Neural cell (in vitro differentiated cells): Measurements from ENCODE around the gene PERCC1. TPM values are rescaled to one million over a fixed set of nuclear protein-coding genes. Genes with fewer than 3 reads are reported as not detected.

Experiments
- H2AFZ ChIP-seq: fragments of 200-600, 300-800 bp; sonication (generic), shearing (Covaris generic); 2 replicates; pipeline ENCODE4 v1.6.0; 2014; ENCODE audit warnings: low read depth, mild to moderate bottlenecking, antibody characterized with exemption, low read length, moderate library complexity
- H3F3A ChIP-seq: fragments of 200-600 bp; shearing (Covaris generic); 2 replicates; pipeline ENCODE4 v1.6.1; 2016; ENCODE audit warnings: mild to moderate bottlenecking, moderate library complexity, mixed read lengths, antibody characterized with exemption, low read length; ENCODE audit not compliant: insufficient read depth, poor library complexity, severe bottlenecking
- H3K27ac ChIP-seq: fragments of 200-600, 300-800 bp; sonication (generic), shearing (Covaris generic); 2 replicates; pipeline ENCODE4 v1.5.1; 2014; ENCODE audit warnings: mild to moderate bottlenecking, low read length, moderate library complexity
- H3K27me3 ChIP-seq: fragments of 300-800, 200-600 bp; sonication (generic), shearing (Covaris generic); 2 replicates; pipeline ENCODE4 v1.6.0; 2014; ENCODE audit warnings: mild to moderate bottlenecking, low read depth, low read length, moderate library complexity; ENCODE audit not compliant: insufficient read depth
- H3K36me3 ChIP-seq: fragments of 300-800, 200-600 bp; sonication (generic), shearing (Covaris generic); 2 replicates; pipeline ENCODE4 v1.5.1; 2014; ENCODE audit warnings: mild to moderate bottlenecking, antibody characterized with exemption, low read length, moderate library complexity; ENCODE audit not compliant: insufficient read depth
- H3K4me2 ChIP-seq: fragments of 300-800, 200-600 bp; sonication (generic), shearing (Covaris generic); 2 replicates; pipeline ENCODE4 v1.6.0; 2014; ENCODE audit warnings: mild to moderate bottlenecking, low read length
- H3K4me3 ChIP-seq: fragments of 300-800, 200-600 bp; sonication (generic), shearing (Covaris generic); 2 replicates; pipeline ENCODE4 v1.5.1; 2014; ENCODE audit warnings: mild to moderate bottlenecking, low read length, moderate library complexity
- H3K79me2 ChIP-seq: fragments of 200-600 bp; shearing (Covaris generic); replicated peaks from 2 replicates; pipeline ENCODE4 v1.6.0; 2014; ENCODE audit warnings: mild to moderate bottlenecking, low read length, moderate library complexity; ENCODE audit not compliant: insufficient read depth
- H3K9ac ChIP-seq: fragments of 300-800, 200-600 bp; sonication (generic), shearing (Covaris generic); 2 replicates; pipeline ENCODE4 v1.6.1; 2016; ENCODE audit warnings: mild to moderate bottlenecking, low read length, mixed read lengths
- H3K9me2 ChIP-seq: fragments of 200-600 bp; shearing (Covaris generic); 2 replicates; pipeline ENCODE4 v1.6.1; 2016; ENCODE audit warnings: mild to moderate bottlenecking, low read length, mixed read lengths; ENCODE audit not compliant: insufficient read depth
- H3K9me3 ChIP-seq: fragments of 200-600, 300-800 bp; sonication (generic), shearing (Covaris generic); 2 replicates; pipeline ENCODE4 v1.6.1; 2016; ENCODE audit warnings: mild to moderate bottlenecking, mixed run types, low read length, moderate library complexity, mixed read lengths
- H4K20me1 ChIP-seq: fragments of 200-600 bp; shearing (Covaris generic); 2 replicates; pipeline ENCODE4 v1.6.1; 2016; ENCODE audit warnings: mild to moderate bottlenecking, mixed run types; ENCODE audit not compliant: insufficient read depth
- EP300 ChIP-seq: fragments of 450-650 bp; conservative IDR thresholded peaks from 2 replicates; pipeline ENCODE4 v1.6.1; 2014; ENCODE audit warnings: antibody characterized with exemption, mild to moderate bottlenecking, moderate library complexity; ENCODE audit not compliant: poor library complexity, severe bottlenecking
- EZH2 ChIP-seq: fragments of 200-600, 300-800 bp; shearing (Covaris generic), sonication (generic); IDR thresholded peaks from 2 replicates; pipeline ENCODE4 v1.6.1; 2014; ENCODE audit warnings: antibody characterized with exemption, low read length, borderline replicate concordance, mild to moderate bottlenecking; ENCODE audit not compliant: insufficient read depth, poor library complexity, severe bottlenecking
- MXI1 ChIP-seq: fragments of 450-650 bp; conservative IDR thresholded peaks from 2 replicates; pipeline ENCODE4 v1.6.1; 2014; ENCODE audit warnings: antibody characterized with exemption, mild to moderate bottlenecking; ENCODE audit not compliant: poor library complexity, severe bottlenecking
- POLR2AphosphoS5 ChIP-seq: IDR thresholded peaks from 2 replicates; pipeline ENCODE4 v1.6.1; 2012
- RAD21 ChIP-seq: fragments of 450-650 bp; conservative IDR thresholded peaks from 2 replicates; pipeline ENCODE4 v1.6.1; 2014; ENCODE audit warnings: antibody characterized with exemption, mild to moderate bottlenecking, moderate library complexity
- SMC3 ChIP-seq: fragments of 450-650 bp; conservative IDR thresholded peaks from 2 replicates; pipeline ENCODE4 v1.6.1; 2014; ENCODE audit warnings: antibody characterized with exemption, mild to moderate bottlenecking, moderate library complexity; ENCODE audit not compliant: poor library complexity
- TAF1 ChIP-seq: IDR thresholded peaks from 2 replicates; pipeline ENCODE4 v1.6.1; 2012; ENCODE audit warnings: low read depth
- polyA plus RNA-seq: library from polyadenylated mRNA; depleted of rRNA; stranded (reverse); fragments of >200 nt; gene quantifications from 2 replicates; pipeline ENCODE4 v1.2.3, GENCODE V29; 2014
- TF ChIP-seq, protein P1 (sequence below): IDR thresholded peaks from 2 replicates; pipeline ENCODE4 v1.6.1; 2012; ENCODE audit warnings: borderline replicate concordance
- TF ChIP-seq, protein P2 (sequence below): fragments of 450-650 bp; IDR thresholded peaks from 2 replicates; pipeline ENCODE4 v1.5.1; 2014; ENCODE audit warnings: antibody characterized with exemption, mild to moderate bottlenecking, moderate library complexity; ENCODE audit not compliant: poor library complexity, severe bottlenecking

The PERCC1 gene
- polyA plus RNA-seq, 1 donor from 2014 or later = not detected

DNA sequence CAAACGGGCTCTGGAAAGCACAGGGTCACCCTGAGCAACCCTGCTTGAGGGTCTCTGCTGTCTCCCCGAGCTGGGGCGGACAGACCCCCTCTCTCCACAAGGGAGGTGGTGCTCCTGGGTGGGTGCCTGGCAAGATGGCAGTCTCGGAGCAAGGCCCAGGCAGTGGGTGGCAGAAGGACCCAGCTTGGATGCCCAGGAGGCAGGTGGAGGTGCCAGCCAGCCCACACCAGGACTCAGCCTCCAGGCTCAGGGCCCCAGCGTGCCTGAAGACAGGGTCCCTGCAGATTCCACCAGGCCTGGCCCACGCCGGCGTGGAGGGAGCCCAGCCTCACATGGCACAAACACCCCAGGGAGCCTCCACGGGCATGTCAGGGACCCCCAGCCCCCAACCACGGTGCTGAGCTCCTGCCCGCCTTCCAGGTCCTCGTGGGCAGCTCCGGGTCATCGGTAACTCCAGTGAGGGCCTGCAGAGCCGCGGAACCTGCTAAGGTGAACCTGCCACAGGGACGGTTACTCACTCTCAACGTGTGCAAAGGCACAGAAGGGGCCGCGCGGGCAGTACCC lies 37.2 kb upstream of the PERCC1 start:
- Histone ChIP-seq H4K20me1 (no peaks in the 10 kb centered on the region), H3K27ac (no peak overlapping the region), H3F3A (no peaks in the 10 kb centered on the region), H3K4me2 (no peak overlapping the region), H3K4me3 (no peak overlapping the region), H3K36me3 (no peaks in the 10 kb centered on the region), H3K79me2 (no peaks in the 10 kb centered on the region), H3K27me3 (no peaks in the 10 kb centered on the region), H3K9me2 (no peaks in the 10 kb centered on the region), H3K9me3 (no peaks in the 10 kb centered on the region), H2AFZ (no peak overlapping the region), H3K9ac (no peak overlapping the region)
- TF ChIP-seq POLR2AphosphoS5 (no peak), RAD21 (no peak), EZH2 (no peak), MXI1 (no peak), SMC3 (no peak), TAF1 (no peak), EP300 (no peak)
- TF ChIP-seq, protein P1, sequence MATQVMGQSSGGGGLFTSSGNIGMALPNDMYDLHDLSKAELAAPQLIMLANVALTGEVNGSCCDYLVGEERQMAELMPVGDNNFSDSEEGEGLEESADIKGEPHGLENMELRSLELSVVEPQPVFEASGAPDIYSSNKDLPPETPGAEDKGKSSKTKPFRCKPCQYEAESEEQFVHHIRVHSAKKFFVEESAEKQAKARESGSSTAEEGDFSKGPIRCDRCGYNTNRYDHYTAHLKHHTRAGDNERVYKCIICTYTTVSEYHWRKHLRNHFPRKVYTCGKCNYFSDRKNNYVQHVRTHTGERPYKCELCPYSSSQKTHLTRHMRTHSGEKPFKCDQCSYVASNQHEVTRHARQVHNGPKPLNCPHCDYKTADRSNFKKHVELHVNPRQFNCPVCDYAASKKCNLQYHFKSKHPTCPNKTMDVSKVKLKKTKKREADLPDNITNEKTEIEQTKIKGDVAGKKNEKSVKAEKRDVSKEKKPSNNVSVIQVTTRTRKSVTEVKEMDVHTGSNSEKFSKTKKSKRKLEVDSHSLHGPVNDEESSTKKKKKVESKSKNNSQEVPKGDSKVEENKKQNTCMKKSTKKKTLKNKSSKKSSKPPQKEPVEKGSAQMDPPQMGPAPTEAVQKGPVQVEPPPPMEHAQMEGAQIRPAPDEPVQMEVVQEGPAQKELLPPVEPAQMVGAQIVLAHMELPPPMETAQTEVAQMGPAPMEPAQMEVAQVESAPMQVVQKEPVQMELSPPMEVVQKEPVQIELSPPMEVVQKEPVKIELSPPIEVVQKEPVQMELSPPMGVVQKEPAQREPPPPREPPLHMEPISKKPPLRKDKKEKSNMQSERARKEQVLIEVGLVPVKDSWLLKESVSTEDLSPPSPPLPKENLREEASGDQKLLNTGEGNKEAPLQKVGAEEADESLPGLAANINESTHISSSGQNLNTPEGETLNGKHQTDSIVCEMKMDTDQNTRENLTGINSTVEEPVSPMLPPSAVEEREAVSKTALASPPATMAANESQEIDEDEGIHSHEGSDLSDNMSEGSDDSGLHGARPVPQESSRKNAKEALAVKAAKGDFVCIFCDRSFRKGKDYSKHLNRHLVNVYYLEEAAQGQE = no peak
- TF ChIP-seq, protein P2, sequence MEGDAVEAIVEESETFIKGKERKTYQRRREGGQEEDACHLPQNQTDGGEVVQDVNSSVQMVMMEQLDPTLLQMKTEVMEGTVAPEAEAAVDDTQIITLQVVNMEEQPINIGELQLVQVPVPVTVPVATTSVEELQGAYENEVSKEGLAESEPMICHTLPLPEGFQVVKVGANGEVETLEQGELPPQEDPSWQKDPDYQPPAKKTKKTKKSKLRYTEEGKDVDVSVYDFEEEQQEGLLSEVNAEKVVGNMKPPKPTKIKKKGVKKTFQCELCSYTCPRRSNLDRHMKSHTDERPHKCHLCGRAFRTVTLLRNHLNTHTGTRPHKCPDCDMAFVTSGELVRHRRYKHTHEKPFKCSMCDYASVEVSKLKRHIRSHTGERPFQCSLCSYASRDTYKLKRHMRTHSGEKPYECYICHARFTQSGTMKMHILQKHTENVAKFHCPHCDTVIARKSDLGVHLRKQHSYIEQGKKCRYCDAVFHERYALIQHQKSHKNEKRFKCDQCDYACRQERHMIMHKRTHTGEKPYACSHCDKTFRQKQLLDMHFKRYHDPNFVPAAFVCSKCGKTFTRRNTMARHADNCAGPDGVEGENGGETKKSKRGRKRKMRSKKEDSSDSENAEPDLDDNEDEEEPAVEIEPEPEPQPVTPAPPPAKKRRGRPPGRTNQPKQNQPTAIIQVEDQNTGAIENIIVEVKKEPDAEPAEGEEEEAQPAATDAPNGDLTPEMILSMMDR = no peak

DNA sequence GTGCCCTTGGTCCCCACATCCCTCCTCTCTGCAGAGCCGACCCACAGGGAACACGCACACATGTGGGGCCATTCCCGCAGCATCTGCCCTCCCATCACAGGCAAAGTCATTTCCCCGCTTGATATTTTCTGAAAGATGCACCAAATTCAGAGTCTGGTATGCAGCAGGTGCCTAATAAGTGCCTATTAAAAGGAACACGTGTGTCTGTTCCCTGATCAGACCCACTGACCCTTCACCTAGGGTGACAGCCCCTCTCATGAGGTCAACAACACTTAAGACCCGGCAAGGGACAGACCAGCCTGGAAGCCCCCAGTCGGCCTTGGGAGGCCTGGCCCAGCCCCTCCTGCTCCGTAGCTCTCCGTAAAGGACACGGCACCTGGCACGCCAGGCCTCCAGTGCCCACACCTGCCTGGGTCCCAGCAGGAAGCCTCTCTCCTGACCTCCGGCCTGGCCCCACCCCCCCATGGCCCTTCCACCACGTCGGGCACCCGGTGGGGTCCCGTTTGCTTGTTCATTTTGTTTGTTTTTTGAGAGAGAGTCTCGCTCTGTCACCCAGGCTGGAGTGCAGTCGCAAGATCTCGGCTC lies 36.4 kb upstream of the PERCC1 start:
- TF ChIP-seq EP300 (no peak), POLR2AphosphoS5 (no peak), TAF1 (no peak), MXI1 (no peak), SMC3 (no peak), EZH2 (no peak), RAD21 (no peak)
- TF ChIP-seq, protein P1 = no peak
- TF ChIP-seq, protein P2 = no peak

More for the DNA sequence above, 36.4 kb upstream of the PERCC1 start:
- no peaks in the 10 kb centered on the region for H4K20me1 ChIP-seq
- H3K4me3 ChIP-seq = no peak overlapping the region
- H3K4me2 ChIP-seq = no peak overlapping the region
- H3K27me3 ChIP-seq = no peaks in the 10 kb centered on the region
- H3K36me3 ChIP-seq = no peaks in the 10 kb centered on the region
- H3K9ac ChIP-seq = no peak overlapping the region
- H3K79me2 ChIP-seq = no peaks in the 10 kb centered on the region
- H2AFZ ChIP-seq = no peak overlapping the region
- no peak overlapping the region for H3K27ac ChIP-seq
- no peaks in the 10 kb centered on the region for H3F3A ChIP-seq
- no peaks in the 10 kb centered on the region for H3K9me2 ChIP-seq
- H3K9me3 ChIP-seq = no peaks in the 10 kb centered on the region
